Thoracic aorta (tissue), 2 donors: ENCODE results near the gene PRSS16. TPM values are rescaled to one million over a fixed set of nuclear protein-coding genes. Genes with fewer than 3 reads are reported as not detected.

Source experiments
- ATAC-seq: fragments of 150-250 bp; one replicate; pipeline ENCODE4 v1.8.0; 2017; ENCODE audit warnings: low read depth; ENCODE audit not compliant: insufficient number of reproducible peaks, low FRiP score
- DNase-seq: peaks from one replicate; pipeline ENCODE4 v3.0.0-alpha.2; 2020; ENCODE audit warnings: low spot score
- H3K27ac ChIP-seq, 2 donors: fragments of 200-600 bp; sonication (generic); 1 replicate in 1 of 2; 2 replicates in 1 of 2; pipeline ENCODE4 v1.5.1; 2016; ENCODE audit warnings: mild to moderate bottlenecking in 2 of 2, moderate library complexity in 2 of 2
- H3K27me3 ChIP-seq: fragments of 200-600 bp; sonication (generic); replicated peaks from 2 replicates; pipeline ENCODE4 v1.6.0; 2016; ENCODE audit warnings: mild to moderate bottlenecking; ENCODE audit not compliant: insufficient read depth
- H3K36me3 ChIP-seq: fragments of 200-600 bp; sonication (generic); one replicate; pipeline ENCODE4 v1.5.1; 2016
- H3K4me1 ChIP-seq, 2 donors: fragments of 200-600 bp; sonication (generic); 1 replicate in 1 of 2; 2 replicates in 1 of 2; pipeline versions ENCODE4 v1.5.1 to v1.6.0; 2016; ENCODE audit warnings: low read depth in 2 of 2, mild to moderate bottlenecking in 1 of 2; ENCODE audit not compliant: control insufficient read depth in 1 of 2
- H3K4me3 ChIP-seq: fragments of 200-600 bp; sonication (generic); 2 replicates; pipeline ENCODE4 v1.5.1; 2016; ENCODE audit warnings: mild to moderate bottlenecking
- H3K9me3 ChIP-seq: fragments of 200-600 bp; sonication (generic); 2 replicates; pipeline ENCODE4 v1.5.1; 2016
- CTCF ChIP-seq: fragments of 200-600 bp; sonication (generic); IDR thresholded peaks from one replicate; pipeline ENCODE4 v1.5.1; 2019; ENCODE audit warnings: antibody characterized with exemption
- total RNA-seq, 2 donors: library from RNA; depleted of rRNA; stranded (reverse); fragments of >200 nt; gene quantifications; one replicate each; pipeline versions ENCODE4 v1.1.0 to v1.2.3, GENCODE V29; 2016

PRSS16 gene
- total RNA-seq, 2 donors from 2014 or later, result not detected

- no peaks in the 10 kb centered on the region for H3K36me3 ChIP-seq
- H3K27ac ChIP-seq, result no peak overlapping the region
- no peaks in the 10 kb centered on the region for H3K4me1 ChIP-seq
- no peak for TF ChIP-seq CTCF
- H3K4me3 ChIP-seq, result no peak overlapping the region
- H3K27me3 ChIP-seq, result peaks cover 10% of the 10 kb centered on the region
- H3K9me3 ChIP-seq, result no peaks in the 10 kb centered on the region
- no peak for ATAC-seq
- DNase-seq, result no peak
These were observed 46.1 kb downstream of the PRSS16 start for GRCh38 chr6:27293436-27294098.

DNA sequence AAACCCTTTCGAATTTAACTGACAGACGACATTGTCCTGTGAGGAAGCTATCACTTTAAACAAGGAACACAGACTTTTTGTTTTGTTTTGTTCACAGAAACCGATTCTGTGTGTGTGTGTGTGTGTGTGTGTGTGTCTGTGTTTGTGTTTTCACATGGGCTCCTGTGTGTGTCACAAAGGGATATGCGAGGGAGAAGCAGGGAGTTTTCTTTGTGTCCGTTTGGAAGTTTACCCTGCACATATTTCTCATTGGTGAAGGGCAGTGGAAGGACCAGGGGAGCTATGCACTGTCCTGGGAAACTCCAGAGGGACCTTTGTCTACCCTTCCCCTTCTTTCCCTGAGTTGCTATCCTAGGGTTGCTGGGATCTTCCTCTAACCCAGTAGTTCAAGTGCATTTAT lies 46.9 kb downstream of the PRSS16 start:
- TF ChIP-seq CTCF, result no peak
- no peaks in the 10 kb centered on the region for H3K36me3 ChIP-seq
- H3K27ac ChIP-seq, result no peak overlapping the region
- no peaks in the 10 kb centered on the region for H3K9me3 ChIP-seq
- H3K4me1 ChIP-seq, result no peaks in the 10 kb centered on the region
- H3K4me3 ChIP-seq, result no peak overlapping the region
- DNase-seq (no peak), ATAC-seq (no peak)
- peaks cover 2% of the 10 kb centered on the region for H3K27me3 ChIP-seq

- Histone ChIP-seq H3K36me3 (no peaks in the 10 kb centered on the region), H3K4me3 (no peak overlapping the region), H3K27me3 (no peaks in the 10 kb centered on the region), H3K27ac (no peak overlapping the region), H3K4me1 (no peaks in the 10 kb centered on the region), H3K9me3 (no peaks in the 10 kb centered on the region)
- TF ChIP-seq CTCF, result no peak
- DNase-seq, result no peak
- ATAC-seq, result no peak
These were observed 48.0 kb downstream of the PRSS16 start for GRCh38 chr6:27295301-27296079.

DNA sequence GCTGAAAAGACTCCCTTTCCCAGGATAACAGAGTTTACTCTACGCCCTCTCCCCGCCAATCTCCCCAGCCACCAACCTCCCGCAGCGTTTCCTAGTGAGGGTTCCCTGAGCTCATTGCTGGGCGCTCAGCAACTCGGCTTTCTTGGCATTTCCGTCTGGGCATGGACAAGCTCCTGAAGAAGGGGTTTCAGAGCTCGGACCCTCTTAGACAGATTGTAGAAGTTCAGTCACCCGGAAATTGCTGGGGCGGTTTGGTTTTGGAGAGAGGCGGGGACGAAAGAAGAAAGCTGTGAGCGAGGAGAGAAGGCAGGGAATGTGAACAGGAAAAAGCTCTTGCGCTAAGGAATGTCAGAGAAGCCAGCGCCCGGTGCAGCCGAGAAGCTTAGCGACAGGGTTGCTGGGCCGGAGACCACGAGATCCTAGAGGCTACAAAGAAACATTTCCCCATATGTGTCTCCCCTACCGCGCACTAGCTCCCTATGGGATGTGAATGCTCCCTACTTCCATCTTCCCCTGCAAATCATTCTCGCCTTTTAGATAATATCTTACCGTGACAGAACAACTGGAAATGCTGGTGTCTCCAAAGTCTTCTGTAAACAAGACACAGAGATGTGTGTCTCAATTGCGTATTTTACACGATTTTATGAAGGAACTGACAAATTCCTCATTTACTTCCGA lies 48.7 kb downstream of the PRSS16 start:
- no peak for TF ChIP-seq CTCF
- no peaks in the 10 kb centered on the region for H3K4me1 ChIP-seq
- ATAC-seq (no peak), DNase-seq (no peak)
- H3K27me3 ChIP-seq, result no peaks in the 10 kb centered on the region
- H3K27ac ChIP-seq, result no peak overlapping the region
- H3K36me3 ChIP-seq, result no peaks in the 10 kb centered on the region
- H3K9me3 ChIP-seq, result no peaks in the 10 kb centered on the region
- no peak overlapping the region for H3K4me3 ChIP-seq

GRCh38 chr6:27297484-27297856 lies 50.0 kb downstream of the PRSS16 start:
- H3K4me3 ChIP-seq, result no peak overlapping the region
- H3K4me1 ChIP-seq, result no peaks in the 10 kb centered on the region
- no peaks in the 10 kb centered on the region for H3K36me3 ChIP-seq
- ATAC-seq, result no peak
- H3K27me3 ChIP-seq, result no peaks in the 10 kb centered on the region
- no peak overlapping the region for H3K27ac ChIP-seq
- no peaks in the 10 kb centered on the region for H3K9me3 ChIP-seq
- no peak for TF ChIP-seq CTCF
- DNase-seq, result no peak
